Ovary (tissue), 9 donors: ENCODE results near the gene TRAPPC3. TPM values are rescaled to one million over a fixed set of nuclear protein-coding genes. Genes with fewer than 3 reads are reported as not detected.

ENCODE experiments used
- DNase-seq, 5 donors: peaks; one replicate each; pipeline ENCODE4 v3.0.0-alpha.2; 2019 to 2020
- H3K27ac ChIP-seq, 2 donors: fragments of 200-600 bp; one replicate each; pipeline versions ENCODE4 v1.5.1 to v1.8.0; 2019 to 2022
- H3K27me3 ChIP-seq: fragments of 200-600 bp; one replicate; pipeline ENCODE4 v1.8.0; 2022
- H3K36me3 ChIP-seq: fragments of 200-600 bp; sonication (generic); one replicate; pipeline ENCODE4 v1.5.1; 2019
- H3K4me1 ChIP-seq: one replicate; pipeline ENCODE4 v1.8.1; 2013; ENCODE audit warnings: mild to moderate bottlenecking, moderate library complexity; ENCODE audit not compliant: insufficient read depth
- H3K4me3 ChIP-seq: fragments of 200-600 bp; sonication (generic); one replicate; pipeline ENCODE4 v1.5.1; 2017
- H3K9me3 ChIP-seq, 2 donors: fragments of 200-600 bp in 1 of 2; sonication (generic) in 1 of 2; one replicate each; pipeline versions ENCODE4 v1.5.1 to v1.8.1; 2013 to 2019; ENCODE audit warnings: mild to moderate bottlenecking in 1 of 2, moderate library complexity in 1 of 2
- EP300 ChIP-seq: sonication (generic); formaldehyde crosslinking; IDR thresholded peaks from one replicate; pipeline ENCODE4 v1.6.1; 2017; ENCODE audit warnings: antibody characterized with exemption
- POLR2A ChIP-seq: fragments of 450-650 bp; IDR thresholded peaks from one replicate; pipeline ENCODE4 v1.6.1; 2017; ENCODE audit warnings: antibody characterized with exemption, mild to moderate bottlenecking, moderate library complexity
- WGBS, 3 donors: extraction: QIAGEN DNeasy Blood & Tissue Kit in 1 of 3; methylation state at CpG; one replicate each; pipeline versions ENCODE4 v1.1.5 to v1.1.7; 2013 to 2017; 5-methylcytosine and 5-hydroxymethylcytosine counted together
- intact Hi-C, 4 donors: fragments of 100-400 bp; cut with DNase I; formaldehyde crosslinking; loops; one replicate each; pipeline versions ENCODE4 v1.11.0 to v1.15.1; 2022 to 2023
- polyA plus RNA-seq, 2 donors: library from polyadenylated mRNA; stranded (reverse); fragments of 200-250 nt in 1 of 2; fragments of 350-450 nt in 1 of 2; fragmentation: Illumina TruSeq in 1 of 2; extraction: RNeasy Lipid Tissue Mini Kit (QIAGEN cat#74804) in 1 of 2; gene quantifications; one replicate each; pipeline ENCODE4 v1.2.3, GENCODE V29; 2013 to 2014
- total RNA-seq, 7 donors: library from RNA; depleted of rRNA in 2 of 7; stranded (reverse); fragments of >200 nt in 2 of 7; fragmentation: NEBNext Ultra II Directional in 3 of 7; extraction: Animal tissue kit (Norgen Biotek cat#: 25700) in 3 of 7; gene quantifications; one replicate each; pipeline versions ENCODE4 v1.1.0 to v1.2.4, GENCODE V29; 2016 to 2023
- TF ChIP-seq, protein P1 (sequence below), 3 donors: fragments of 450-650 bp in 2 of 3; fragments of 200-600 bp in 1 of 3; IDR thresholded peaks; one replicate each; pipeline versions ENCODE4 v1.5.1 to v1.8.0; 2016 to 2022; ENCODE audit warnings: antibody characterized with exemption in 3 of 3, mild to moderate bottlenecking in 1 of 3
- donor health status: DM: no; HTN: no; CAD: no; lungs with moderate emphysema.
- donor health status: DM: no; HTN: no; CAD: no.
- donor health status: Bipolar disorder and iron deficiency.
- donor health status: DM: yes; HTN: yes; CAD: no.
- donor health status: DM: no; HTN: no; CAD: no.
- donor health status: DM: yes; HTN: yes; CAD: no.

Gene TRAPPC3
- total and polyA plus RNA-seq, 9 donors: 42.3 to 94.6 (median 45.2) TPM

DNA sequence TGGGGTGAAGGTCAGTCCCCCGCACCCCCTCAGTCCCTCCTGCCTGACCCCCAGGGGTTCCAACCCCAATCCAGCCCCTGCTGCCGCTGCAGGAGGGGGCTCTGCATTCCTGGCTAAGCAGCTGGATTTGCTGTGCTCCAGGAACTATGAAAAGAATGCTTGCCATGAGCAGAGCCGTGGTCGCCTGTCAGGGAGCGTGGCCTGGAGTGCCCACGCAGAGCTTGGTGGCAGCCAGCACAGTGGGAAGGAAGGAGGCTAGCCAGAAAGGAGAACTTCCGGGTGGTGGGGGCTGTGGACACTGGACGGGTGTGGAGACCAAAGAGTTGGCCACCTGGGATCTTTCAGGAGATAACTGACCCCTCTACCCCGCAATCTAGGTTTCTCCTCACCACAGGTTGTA lies 29.8 kb downstream of the TRAPPC3 start:
- H3K36me3 ChIP-seq: no peaks in the 10 kb centered on the region
- no peak for DNase-seq
- no peaks in the 10 kb centered on the region for H3K9me3 ChIP-seq
- H3K4me1 ChIP-seq: no peaks in the 10 kb centered on the region
- 27 to 37% (median 29%) methylated on average over 9 of the region's 9 CpGs for WGBS, 3 donors
- TF ChIP-seq, protein P1, sequence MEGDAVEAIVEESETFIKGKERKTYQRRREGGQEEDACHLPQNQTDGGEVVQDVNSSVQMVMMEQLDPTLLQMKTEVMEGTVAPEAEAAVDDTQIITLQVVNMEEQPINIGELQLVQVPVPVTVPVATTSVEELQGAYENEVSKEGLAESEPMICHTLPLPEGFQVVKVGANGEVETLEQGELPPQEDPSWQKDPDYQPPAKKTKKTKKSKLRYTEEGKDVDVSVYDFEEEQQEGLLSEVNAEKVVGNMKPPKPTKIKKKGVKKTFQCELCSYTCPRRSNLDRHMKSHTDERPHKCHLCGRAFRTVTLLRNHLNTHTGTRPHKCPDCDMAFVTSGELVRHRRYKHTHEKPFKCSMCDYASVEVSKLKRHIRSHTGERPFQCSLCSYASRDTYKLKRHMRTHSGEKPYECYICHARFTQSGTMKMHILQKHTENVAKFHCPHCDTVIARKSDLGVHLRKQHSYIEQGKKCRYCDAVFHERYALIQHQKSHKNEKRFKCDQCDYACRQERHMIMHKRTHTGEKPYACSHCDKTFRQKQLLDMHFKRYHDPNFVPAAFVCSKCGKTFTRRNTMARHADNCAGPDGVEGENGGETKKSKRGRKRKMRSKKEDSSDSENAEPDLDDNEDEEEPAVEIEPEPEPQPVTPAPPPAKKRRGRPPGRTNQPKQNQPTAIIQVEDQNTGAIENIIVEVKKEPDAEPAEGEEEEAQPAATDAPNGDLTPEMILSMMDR (IDR thresholded peaks at IDR 0.05): no peak
- TF ChIP-seq POLR2A: no peak
- H3K4me3 ChIP-seq: no peak overlapping the region
- H3K27ac ChIP-seq: no peak overlapping the region
- H3K27me3 ChIP-seq: no peaks in the 10 kb centered on the region
- intact Hi-C loops: no loop called here

DNA sequence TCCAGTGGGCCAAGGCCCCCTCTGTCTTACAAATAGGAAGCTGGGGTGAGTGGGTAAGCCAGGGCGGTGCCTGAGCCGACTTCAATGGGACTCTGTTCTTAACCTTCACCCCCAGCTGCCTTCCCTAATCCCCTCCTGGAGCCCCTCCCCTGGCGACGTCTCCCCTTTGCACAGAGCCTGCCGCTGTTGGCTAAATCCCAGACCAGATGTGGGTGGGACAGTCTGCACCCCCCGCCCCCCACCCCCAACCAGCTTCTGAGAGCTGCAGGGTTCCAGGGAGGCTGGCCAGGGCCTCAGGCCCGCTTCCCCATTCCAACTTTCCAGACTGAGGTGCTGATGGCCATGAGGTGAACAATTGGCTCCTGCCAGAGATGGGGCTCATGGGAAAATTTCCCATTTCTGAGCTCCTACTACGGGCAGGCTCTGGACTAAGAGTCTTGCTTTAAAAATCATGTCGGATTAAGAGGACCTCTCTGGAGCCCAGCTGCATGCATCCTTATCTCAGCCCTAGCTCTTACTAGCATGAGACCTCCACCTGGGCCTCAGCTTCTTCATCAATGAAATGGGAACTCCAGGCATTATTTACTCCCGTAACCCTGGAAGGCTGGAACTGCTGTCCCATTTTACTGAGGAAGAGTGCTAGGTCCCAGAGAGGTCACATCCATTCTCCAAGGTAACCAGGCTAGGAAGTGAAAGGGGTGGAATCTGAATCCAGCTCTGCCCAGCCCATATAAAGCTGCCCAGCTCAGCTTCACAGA lies 30.7 kb downstream of the TRAPPC3 start:
- Histone ChIP-seq H3K27ac (no peak overlapping the region), H3K36me3 (no peaks in the 10 kb centered on the region), H3K27me3 (no peaks in the 10 kb centered on the region), H3K4me1 (no peaks in the 10 kb centered on the region), H3K9me3 (no peaks in the 10 kb centered on the region), H3K4me3 (no peak overlapping the region)
- TF ChIP-seq POLR2A (no peak), EP300 (no peak)
- TF ChIP-seq, protein P1 (IDR thresholded peaks at IDR 0.05): no peak
- WGBS, 3 donors: 55 to 61% (median 60%) methylated on average over 9 to 10 of the region's 10 CpGs
- no peak for DNase-seq
- intact Hi-C loops: no loop called here

DNA sequence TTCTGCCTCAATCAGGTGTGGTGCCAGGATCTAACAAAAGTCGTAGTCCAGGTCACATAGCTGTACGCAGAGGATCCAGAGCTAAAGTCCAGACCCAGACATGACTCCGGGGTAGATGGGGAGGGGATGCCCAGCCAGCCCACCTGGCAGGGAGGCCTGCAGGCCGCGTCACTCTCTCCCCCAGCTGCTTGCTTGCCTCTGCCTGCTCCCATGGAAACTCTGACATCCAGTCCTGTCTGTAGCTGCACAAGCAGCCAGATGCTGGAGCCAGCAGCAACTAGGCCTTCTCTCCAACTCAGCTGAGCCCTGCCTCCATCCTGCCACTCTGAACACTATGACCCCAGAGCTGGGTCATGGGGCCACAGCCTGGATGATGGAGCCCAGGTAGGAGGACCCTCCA lies 32.4 kb downstream of the TRAPPC3 start:
- Histone ChIP-seq H3K9me3 (no peaks in the 10 kb centered on the region), H3K36me3 (no peaks in the 10 kb centered on the region), H3K27me3 (no peaks in the 10 kb centered on the region), H3K27ac (no peak overlapping the region), H3K4me1 (no peaks in the 10 kb centered on the region), H3K4me3 (no peak overlapping the region)
- TF ChIP-seq, protein P1 (IDR thresholded peaks at IDR 0.05): no peak
- no peak for TF ChIP-seq POLR2A
- TF ChIP-seq EP300: no peak
- DNase-seq: no peak
- intact Hi-C loops: no loop called here
- 75 to 89% (median 87%) methylated on average over 5 of the region's 5 CpGs for WGBS, 3 donors

DNA sequence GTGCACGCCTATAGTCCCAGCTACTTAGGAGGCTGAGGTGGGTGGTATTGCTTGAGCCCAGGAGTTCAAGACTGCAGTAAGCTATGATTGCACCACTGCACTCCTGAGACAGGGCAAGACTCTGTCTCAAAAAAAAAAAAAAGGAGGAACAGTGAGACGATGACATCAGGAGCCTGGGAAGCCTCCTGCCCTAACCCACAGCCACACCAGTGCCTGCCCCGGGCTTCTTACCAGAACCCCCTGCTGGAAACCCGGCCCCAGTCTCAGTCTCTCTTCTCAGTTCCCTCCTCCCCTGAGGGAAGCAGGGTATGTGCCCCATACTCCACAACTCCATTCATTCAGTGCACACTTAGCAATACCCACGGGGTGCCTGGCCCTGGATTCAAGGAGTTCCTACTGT lies 33.4 kb downstream of the TRAPPC3 start:
- TF ChIP-seq POLR2A (no peak), EP300 (no peak)
- TF ChIP-seq, protein P1 (IDR thresholded peaks at IDR 0.05): no peak
- Histone ChIP-seq H3K4me3 (no peak overlapping the region), H3K36me3 (no peaks in the 10 kb centered on the region), H3K27me3 (no peaks in the 10 kb centered on the region), H3K9me3 (no peaks in the 10 kb centered on the region), H3K27ac (no peak overlapping the region), H3K4me1 (no peaks in the 10 kb centered on the region)
- intact Hi-C loops: no loop called here
- DNase-seq: no peak
- 74 to 83% (median 81%) methylated on average over 5 of the region's 5 CpGs for WGBS, 3 donors
